ENCODE data around the gene CRYBB2.
"Not testable (repeated sequence)": the region's sequence is repeated elsewhere in the genome, so short reads cannot be mapped to it uniquely, and the experiment has no call there.

CRYBB2 gene, protein sequence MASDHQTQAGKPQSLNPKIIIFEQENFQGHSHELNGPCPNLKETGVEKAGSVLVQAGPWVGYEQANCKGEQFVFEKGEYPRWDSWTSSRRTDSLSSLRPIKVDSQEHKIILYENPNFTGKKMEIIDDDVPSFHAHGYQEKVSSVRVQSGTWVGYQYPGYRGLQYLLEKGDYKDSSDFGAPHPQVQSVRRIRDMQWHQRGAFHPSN

GRCh38 chr22:25219211-25219689 lies at the start of gene CRYBB2:
Gene CRYBB2, plus strand, starts transcription at chr22:25219639. Its CDS starts 1,791 bp downstream, at chr22:25221430.
- no peak for DNase-seq (ENCODE audit: low read depth)

DNA sequence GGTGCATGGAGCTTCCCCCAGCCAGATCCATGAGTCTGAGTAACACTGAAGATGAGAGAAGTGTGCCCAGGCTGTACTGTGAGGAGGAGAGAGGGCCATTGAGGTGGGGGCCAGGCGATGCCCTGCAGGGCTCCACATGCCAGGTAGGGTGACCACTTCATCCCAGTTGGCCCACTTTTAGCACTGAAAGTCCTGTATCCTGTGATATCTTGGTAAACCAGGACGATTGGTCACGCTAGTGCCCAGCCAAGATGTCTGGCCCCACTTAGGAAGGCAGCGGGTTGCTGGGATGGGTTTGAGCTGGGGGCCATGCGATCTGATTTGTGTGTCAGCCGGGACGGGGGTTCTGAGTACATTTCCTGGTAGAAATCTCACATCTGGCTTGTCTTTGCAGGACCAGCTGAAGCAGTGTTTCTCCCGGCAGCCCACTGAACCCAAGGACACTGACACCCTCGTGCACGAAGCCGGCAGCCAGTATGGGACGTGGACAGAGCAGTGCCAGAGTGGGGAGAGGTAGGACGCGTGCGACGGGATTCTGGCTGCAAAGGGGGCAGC lies 48.9 kb upstream of the CRYBB2 start:
- DNase-seq (ENCODE audit: low read depth), result no peak

- no peak for DNase-seq (ENCODE audit: low read depth)
Measured at GRCh38 chr22:25172153-25172552, 47.3 kb upstream of the CRYBB2 start.

- DNase-seq (ENCODE audit: low read depth), result no peak
Measured at GRCh38 chr22:25174156-25174887, 45.1 kb upstream of the CRYBB2 start.

DNA sequence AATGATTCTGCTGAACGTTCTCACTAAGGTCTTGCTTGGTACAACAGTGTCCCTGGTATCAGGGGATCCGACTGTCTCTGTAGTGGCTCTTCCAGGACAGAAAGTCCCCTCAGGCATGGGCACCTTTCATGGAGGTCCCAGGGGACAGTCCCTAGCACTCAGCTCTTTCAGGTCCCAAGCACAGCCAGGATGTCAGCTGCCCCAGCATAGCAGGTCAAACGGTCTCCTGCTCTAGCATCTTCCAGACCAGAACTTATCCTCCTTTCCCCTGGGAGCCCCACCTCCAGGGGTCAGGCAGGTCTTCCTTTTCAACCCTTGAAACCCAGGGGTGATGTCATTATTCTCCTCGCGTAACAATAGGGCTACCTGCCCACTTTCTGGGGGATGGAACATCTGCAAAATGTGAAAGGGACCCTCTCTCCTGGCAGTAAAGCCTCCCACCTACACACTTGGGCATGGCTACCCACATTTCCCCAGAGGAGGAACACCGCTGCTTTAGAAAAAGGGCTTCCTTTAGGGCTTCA lies 44.5 kb upstream of the CRYBB2 start:
- no peak for DNase-seq (ENCODE audit: low read depth)

GRCh38 chr22:25176175-25176574 lies 43.3 kb upstream of the CRYBB2 start:
- no peak for DNase-seq (ENCODE audit: low read depth)

DNA sequence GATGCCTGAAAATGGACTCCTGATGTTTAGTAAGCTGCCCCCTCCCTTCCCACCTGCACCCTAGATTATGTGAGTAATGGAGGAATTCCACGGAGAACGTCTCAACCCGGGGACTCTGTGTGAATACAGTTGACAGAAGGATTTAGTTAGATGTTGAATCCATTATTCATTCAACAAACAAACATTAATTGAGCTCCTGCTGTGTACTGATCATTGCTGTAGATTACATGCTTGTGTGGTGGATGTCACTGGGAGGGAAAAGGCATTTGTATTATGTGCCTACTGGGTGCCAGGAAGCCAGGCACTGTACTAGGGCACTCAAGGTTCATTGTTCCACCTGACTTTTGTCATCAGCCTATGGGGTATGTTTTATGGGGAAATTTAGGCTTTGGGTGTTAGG lies 42.6 kb upstream of the CRYBB2 start:
- no peak for DNase-seq (ENCODE audit: low read depth)

DNA sequence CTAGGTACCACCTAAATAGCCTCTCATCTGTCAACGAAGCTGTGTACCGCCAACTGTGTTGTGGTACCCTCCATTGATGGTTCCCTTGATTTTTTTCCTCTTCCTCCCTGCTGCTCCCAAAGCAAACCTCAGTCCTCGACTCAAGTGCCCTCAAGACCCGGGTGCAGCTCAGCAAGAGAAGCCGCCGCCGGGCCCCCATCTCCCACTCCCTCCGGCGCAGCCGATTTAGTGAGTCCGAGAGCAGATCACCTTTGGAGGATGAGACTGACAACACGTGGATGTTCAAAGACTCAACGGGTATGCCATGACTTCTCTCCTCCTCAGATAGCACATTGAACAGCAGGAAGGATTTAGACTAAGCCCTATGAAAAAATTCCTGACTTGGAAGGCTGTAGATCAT lies 42.2 kb upstream of the CRYBB2 start:
- DNase-seq (ENCODE audit: low read depth), result no peak

DNA sequence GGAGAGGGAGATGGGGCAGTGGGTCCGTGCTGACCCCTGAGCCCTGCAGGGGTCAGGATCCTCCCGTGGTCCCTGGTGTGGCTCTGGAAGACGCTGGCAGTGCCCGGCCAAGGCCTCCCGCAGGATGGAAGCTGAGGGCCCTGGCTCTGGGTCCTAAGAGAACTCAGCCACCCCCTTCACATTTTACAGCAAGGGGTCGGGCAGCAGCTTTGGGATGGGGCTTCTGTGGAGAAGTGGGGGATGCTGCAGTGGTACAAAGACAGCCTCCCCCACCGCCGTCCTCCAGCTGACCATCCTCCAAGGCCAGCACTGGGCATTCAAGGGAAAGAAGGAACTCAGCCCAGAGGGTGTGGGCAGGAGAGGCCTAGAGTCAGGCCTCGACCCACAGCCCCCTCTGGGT lies 41.5 kb upstream of the CRYBB2 start:
- DNase-seq (ENCODE audit: low read depth), result no peak

- DNase-seq (ENCODE audit: low read depth), result not testable (repeated sequence)
Measured at GRCh38 chr22:25178348-25178747, 41.1 kb upstream of the CRYBB2 start.

GRCh38 chr22:25178869-25179631 lies 40.4 kb upstream of the CRYBB2 start:
- not testable (repeated sequence) for DNase-seq (ENCODE audit: low read depth)

DNA sequence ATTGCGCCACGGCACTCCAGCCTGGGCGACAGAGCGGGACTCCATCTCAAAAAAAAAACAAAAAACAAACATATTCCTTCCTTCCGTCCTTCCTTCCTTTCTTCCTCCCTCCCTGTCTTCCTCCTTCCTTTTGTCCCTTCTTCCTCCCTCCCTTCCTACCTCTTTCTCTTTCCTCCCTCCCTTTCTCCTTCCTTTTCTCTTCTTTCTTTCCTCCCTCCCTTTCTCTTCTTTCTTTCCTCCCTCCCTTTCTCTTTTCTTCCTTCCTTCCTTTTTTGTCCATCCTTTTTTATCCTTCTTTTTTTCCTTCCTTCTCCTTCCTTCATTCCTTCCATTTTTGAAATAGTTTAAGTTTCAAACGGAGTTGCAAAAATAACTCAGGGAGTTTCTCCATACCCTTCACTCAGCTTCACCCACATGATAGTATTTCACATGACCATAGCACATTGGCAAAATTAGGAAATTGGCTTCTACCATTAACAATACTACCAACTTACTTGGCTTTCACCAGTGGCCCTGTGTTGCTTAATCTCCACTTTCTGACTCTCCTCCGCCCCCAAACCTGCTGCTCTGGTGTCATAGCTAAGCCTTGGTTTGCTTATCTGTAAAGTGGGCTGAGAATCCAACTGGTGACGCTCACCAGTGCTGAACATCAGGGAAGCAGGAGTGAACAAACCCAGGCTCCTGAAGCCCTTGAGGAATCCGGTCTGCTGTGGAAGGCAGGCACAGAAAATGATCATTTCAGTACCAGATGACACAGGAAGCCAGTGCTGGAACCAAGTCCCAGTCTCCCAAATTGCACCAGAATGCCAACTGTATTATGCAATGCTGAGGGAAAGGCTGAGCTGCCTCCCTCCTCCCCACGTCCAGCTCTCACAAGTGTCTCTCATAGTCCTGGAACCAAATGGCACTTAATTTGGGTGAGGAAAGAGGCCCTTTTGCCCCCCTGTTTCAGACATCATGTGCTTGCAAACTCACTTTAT lies 37.0 kb upstream of the CRYBB2 start:
- DNase-seq (ENCODE audit: low read depth), result no peak

DNA sequence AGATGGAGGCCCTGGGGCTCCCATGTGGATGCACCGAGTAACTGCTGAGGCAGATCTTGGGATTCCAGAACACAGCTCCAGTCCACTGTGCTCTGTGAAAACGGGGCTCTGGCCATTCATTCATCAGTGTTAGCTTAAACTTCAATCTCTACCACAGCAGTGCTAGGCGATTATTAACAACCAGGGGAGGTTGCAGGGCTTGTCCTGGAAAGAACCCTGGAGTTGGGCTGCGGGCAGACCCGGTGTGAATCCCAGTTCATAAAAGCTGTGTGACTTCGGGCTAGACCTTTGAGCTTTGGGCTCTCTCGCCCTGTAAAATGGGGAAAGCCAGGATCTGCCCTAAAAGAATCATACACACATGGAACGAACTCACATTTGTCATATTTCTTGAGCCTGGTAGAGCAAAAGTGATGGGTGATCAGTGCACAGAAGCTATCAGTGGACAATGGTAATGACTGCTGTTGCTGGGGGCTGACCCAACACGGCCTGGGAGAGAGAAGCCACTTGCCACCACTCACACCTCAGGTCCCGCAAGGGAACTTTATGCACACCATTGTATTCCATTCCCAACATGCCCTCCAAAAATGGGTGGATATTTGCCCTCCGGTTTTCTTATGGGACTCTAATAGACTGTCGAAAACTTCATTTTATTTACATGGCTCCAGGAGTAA lies 35.4 kb upstream of the CRYBB2 start:
- no peak for DNase-seq (ENCODE audit: low read depth)

GRCh38 chr22:25186140-25186539 lies 33.3 kb upstream of the CRYBB2 start:
- no peak for DNase-seq (ENCODE audit: low read depth)

DNA sequence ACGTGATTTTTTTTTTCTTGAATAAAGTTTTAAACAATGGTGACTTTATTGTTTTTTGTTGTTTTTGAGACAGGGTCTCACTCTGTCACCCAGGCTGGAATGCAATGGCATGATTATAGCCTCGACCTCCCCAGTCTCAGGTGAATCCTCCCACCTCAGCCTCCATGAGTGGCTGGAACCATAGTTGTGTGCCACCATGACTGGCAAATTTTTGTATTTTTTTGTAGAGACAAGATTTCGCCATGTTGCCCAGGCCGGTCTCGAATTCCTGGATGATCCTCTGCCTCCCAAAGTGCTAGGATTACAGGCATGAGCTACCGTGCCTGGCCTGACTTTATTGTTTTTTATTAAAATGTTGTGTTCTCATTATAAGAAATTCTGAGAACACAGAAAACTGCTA lies 32.0 kb upstream of the CRYBB2 start:
- no peak for DNase-seq (ENCODE audit: low read depth)

- no peak for DNase-seq (ENCODE audit: low read depth)
Measured at GRCh38 chr22:25192406-25192805, 27.0 kb upstream of the CRYBB2 start.

DNA sequence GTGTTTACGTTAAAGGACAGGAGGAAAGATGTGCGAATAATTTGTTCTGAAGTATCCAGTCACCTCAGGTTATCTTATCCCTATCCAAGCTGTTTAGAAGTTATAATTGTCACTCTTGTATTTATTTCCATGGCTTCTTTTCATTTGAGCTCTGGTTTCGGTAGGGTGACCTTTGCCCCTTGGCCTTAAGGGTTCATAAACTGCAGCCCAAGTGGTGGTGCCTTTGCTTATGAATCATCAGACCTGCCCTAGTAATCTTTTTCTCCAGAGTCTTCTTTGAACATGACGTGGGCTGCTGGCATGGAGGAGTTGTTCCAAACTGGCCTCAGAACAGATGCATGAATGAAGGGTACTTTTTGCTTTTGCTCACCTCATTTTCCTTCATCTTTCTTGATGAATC lies 26.3 kb upstream of the CRYBB2 start:
- DNase-seq (ENCODE audit: low read depth), result no peak

GRCh38 chr22:25193548-25193947 lies 25.9 kb upstream of the CRYBB2 start:
- no peak for DNase-seq (ENCODE audit: low read depth)

DNA sequence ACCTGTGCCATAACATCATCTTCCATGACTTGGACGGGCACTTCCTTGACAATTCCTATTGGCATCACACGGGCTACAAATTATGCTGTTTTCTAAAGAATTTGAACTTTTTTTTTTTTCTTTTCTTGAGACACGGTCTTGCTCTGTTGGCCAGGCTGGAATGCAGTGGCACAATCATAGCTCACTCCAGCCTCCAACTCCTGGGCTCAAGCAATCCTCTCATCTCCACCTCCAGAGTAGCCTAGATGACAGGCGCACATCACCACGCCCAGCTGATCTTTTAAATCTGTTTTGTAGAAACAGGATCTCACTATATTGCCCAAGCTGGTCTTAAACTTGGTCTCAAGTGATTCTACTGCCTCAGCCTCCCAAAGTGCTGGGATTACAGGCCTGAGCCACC lies 23.1 kb upstream of the CRYBB2 start:
- no peak for DNase-seq (ENCODE audit: low read depth)

DNA sequence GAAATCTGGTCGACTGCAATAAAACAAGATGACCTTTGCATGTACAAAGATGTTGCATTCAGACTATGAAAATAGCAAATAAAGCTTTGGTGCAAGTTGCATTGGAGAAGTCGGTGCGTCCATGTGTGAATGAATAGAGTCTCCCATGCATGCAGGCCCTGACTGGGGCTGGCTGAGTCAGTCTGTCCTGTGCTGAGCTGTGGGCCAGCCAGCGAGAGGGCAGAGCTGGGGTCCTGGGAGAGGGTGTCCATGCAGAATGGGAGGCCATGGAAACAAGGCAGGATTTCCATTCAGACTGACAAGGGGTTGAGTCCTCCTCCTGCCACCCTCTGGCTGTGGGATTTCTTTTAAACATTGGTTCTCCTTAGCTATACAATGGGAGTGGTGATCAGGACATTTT lies 22.1 kb upstream of the CRYBB2 start:
- DNase-seq (ENCODE audit: low read depth), result no peak
